ENCODE measurements around the gene STK24. TPM values are rescaled to one million over a fixed set of nuclear protein-coding genes. Genes with fewer than 3 reads are reported as not detected.

The STK24 gene
- total and polyA plus RNA-seq, 2 experiments from 2014 or later: 83.3 to 98.0 TPM

- Histone ChIP-seq H3K27ac (no peak overlapping the region), H3K4me1 (ENCODE audit: low read depth) (peaks cover 10% of the 10 kb centered on the region), H3K27me3 (no peaks in the 10 kb centered on the region), H3K9me3 (ENCODE audit: low read depth) (no peaks in the 10 kb centered on the region), H3K4me3 (no peak overlapping the region), H3K36me3 (peaks cover 12% of the 10 kb centered on the region)
- no peak for DNase-seq (ENCODE audit: low read depth in 1 of 2, low spot score in 1 of 2)
- TF ChIP-seq CTCF (IDR thresholded peaks at IDR 0.05; ENCODE audit: low read depth, low read length): no peak
Measured at GRCh38 chr13:98449273-98449672, 127.6 kb downstream of the STK24 start.

DNA sequence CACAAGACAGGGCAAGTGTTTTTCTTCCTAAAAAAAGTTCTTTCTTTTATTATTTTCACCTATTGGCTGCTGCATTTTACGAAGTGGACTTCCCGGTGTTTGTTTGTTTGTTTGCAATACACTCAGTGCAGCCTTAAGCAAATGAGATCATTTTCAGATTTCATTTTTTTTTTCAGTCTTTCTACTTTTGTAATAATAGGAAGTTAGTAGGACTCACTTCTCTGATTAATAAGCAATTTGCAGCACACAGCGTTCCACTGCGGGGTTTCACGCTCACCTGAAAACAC is 128.3 kb downstream of the STK24 start:
- Histone ChIP-seq H3K36me3 (peaks cover 12% of the 10 kb centered on the region), H3K4me3 (no peak overlapping the region), H3K27me3 (no peaks in the 10 kb centered on the region), H3K4me1 (ENCODE audit: low read depth) (peaks cover 10% of the 10 kb centered on the region), H3K27ac (no peak overlapping the region), H3K9me3 (ENCODE audit: low read depth) (no peaks in the 10 kb centered on the region)
- no peak for TF ChIP-seq CTCF (IDR thresholded peaks at IDR 0.05; ENCODE audit: low read depth, low read length)
- DNase-seq (ENCODE audit: low read depth in 1 of 2, low spot score in 1 of 2): no peak

DNA sequence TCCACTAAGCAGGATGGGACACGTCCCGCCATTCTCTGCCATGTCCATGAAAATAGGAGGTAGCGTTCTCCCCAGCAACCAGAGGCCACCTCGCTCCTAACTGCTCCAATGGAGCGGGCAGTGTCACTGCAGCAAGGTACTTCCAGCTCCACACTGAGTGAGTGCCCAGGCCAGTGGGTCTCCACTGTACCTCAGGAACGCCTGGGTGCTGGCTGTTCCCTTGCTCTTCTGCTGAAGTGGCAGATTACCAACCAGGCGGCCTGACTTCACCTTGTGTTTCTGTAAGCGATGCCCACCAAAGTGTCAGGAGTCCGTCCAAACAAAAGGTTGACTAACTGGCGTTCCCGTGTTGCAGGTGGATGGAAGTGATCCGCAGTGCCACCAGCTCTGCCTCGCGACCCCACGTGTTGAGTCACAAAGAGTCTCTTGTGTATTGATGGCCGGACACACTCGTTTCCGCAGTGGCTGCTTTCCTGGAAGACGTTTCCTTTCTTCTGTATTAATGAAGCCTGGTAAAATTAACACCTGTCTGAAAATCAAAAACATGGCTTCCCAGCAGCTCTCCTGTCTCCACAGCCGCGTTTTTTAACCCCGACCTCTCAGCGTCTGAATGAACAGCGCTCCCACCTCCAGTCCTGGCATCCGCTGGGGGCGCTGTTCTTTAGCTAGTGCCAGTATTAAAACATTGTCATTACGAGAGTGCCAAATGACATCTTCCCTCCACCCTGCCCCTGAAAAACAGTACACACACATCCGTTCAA is 128.8 kb downstream of the STK24 start:
- H3K4me1 ChIP-seq (ENCODE audit: low read depth): peaks cover 10% of the 10 kb centered on the region
- no peaks in the 10 kb centered on the region for H3K27me3 ChIP-seq
- H3K9me3 ChIP-seq (ENCODE audit: low read depth): no peaks in the 10 kb centered on the region
- DNase-seq (ENCODE audit: low read depth in 1 of 2, low spot score in 1 of 2): peak; percentile 12 to 82
- no peak overlapping the region for H3K27ac ChIP-seq
- peak; percentile 49 for TF ChIP-seq CTCF (IDR thresholded peaks at IDR 0.05; ENCODE audit: low read depth, low read length)
- no peak overlapping the region for H3K4me3 ChIP-seq
- peaks cover 9% of the 10 kb centered on the region for H3K36me3 ChIP-seq

GRCh38 chr13:98447130-98447529 is 129.8 kb downstream of the STK24 start:
- no peak overlapping the region for H3K4me3 ChIP-seq
- no peak overlapping the region for H3K27ac ChIP-seq
- DNase-seq (ENCODE audit: low read depth in 1 of 2, low spot score in 1 of 2): no peak
- H3K9me3 ChIP-seq (ENCODE audit: low read depth): no peaks in the 10 kb centered on the region
- no peak for TF ChIP-seq CTCF (IDR thresholded peaks at IDR 0.05; ENCODE audit: low read depth, low read length)
- H3K27me3 ChIP-seq: no peaks in the 10 kb centered on the region
- H3K36me3 ChIP-seq: peaks cover 3% of the 10 kb centered on the region
- peaks cover 10% of the 10 kb centered on the region for H3K4me1 ChIP-seq (ENCODE audit: low read depth)

- H3K27me3 ChIP-seq: no peaks in the 10 kb centered on the region
- H3K9me3 ChIP-seq (ENCODE audit: low read depth): no peaks in the 10 kb centered on the region
- DNase-seq (ENCODE audit: low read depth in 1 of 2, low spot score in 1 of 2): no peak
- no peak for TF ChIP-seq CTCF (IDR thresholded peaks at IDR 0.05; ENCODE audit: low read depth, low read length)
- no peak overlapping the region for H3K27ac ChIP-seq
- peaks cover 9% of the 10 kb centered on the region for H3K4me1 ChIP-seq (ENCODE audit: low read depth)
- no peak overlapping the region for H3K4me3 ChIP-seq
- H3K36me3 ChIP-seq: peaks cover 3% of the 10 kb centered on the region
Measured at GRCh38 chr13:98446234-98446621, 130.7 kb downstream of the STK24 start.
